ENCODE measurements around the gene HEATR5A.
"Not testable (repeated sequence)": the region's sequence is repeated elsewhere in the genome, so short reads cannot be mapped to it uniquely, and the experiment has no call there.

The HEATR5A gene

DNA sequence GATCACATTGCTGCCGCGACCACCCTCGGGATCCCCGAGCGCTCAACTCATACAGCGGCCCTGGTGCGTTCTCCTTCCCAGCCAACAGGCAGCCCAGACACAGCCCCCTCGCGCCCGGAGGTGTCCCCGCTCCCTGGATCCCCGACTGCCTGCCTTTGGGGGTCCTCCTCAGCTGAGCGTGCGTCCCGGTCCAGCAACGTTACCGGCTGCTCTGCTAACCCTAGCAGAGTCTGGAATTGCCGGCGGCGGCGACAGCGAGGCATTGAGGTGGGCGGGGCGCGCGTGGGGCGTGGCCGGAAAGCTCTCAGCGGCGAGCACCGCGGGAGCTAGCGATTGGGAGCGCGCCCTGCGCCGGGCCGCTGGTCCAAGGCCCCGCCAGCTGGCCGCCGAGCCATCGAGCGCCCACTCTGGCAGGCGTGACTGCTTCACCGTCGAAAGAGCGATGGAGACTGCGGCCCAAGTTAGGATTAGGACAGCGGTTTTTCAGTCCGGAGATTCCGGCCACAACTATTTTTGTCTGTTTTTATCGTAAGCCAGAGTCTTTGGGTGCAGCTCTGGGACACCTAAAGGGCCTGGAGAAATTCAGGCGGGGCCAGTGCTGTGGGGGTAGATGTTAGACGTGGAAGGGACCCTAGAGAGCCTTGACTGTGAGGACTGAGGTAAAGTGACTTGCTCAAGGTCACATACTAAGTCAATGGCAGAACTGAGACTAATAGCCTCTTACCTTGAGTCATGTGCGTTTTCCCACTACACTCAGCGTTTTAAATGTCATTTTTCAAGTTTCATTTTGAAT, at the start of gene HEATR5A:
Gene HEATR5A, minus strand, starts transcription at position 232 of the 793 bp plus-strand sequence. CDS start 17,575 bp downstream, outside the sequence.
- Histone ChIP-seq H2AFZ (ENCODE audit: low read depth, low read length) (peak within 1 kb of the TSS; percentile 79), H3K27me3 (ENCODE audit: low read depth, low read length) (no peaks in the 10 kb centered on the region), H3K9ac (ENCODE audit: low read length) (peak within 1 kb of the TSS; percentile 77), H3K36me3 (replicated peaks; ENCODE audit: low read depth, low read length) (no peaks in the 10 kb centered on the region), H3K27ac (ENCODE audit: low read length) (peak within 1 kb of the TSS; percentile 85), H3K4me3 (ENCODE audit: low read length) (peak within 1 kb of the TSS; percentile 90), H3K4me2 (ENCODE audit: low read length) (peak within 1 kb of the TSS; percentile 74), H4K20me1 (ENCODE audit: insufficient read depth, low read length) (no peaks in the 10 kb centered on the region), H3K4me1 (ENCODE audit: low read length) (peaks cover 13% of the 10 kb centered on the region), H3K9me3 (ENCODE audit: insufficient read depth, low read length) (no peaks in the 10 kb centered on the region), H3K79me2 (ENCODE audit: low read length) (no peaks in the 10 kb centered on the region)
- TF ChIP-seq, protein P1, sequence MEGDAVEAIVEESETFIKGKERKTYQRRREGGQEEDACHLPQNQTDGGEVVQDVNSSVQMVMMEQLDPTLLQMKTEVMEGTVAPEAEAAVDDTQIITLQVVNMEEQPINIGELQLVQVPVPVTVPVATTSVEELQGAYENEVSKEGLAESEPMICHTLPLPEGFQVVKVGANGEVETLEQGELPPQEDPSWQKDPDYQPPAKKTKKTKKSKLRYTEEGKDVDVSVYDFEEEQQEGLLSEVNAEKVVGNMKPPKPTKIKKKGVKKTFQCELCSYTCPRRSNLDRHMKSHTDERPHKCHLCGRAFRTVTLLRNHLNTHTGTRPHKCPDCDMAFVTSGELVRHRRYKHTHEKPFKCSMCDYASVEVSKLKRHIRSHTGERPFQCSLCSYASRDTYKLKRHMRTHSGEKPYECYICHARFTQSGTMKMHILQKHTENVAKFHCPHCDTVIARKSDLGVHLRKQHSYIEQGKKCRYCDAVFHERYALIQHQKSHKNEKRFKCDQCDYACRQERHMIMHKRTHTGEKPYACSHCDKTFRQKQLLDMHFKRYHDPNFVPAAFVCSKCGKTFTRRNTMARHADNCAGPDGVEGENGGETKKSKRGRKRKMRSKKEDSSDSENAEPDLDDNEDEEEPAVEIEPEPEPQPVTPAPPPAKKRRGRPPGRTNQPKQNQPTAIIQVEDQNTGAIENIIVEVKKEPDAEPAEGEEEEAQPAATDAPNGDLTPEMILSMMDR (IDR thresholded peaks at IDR 0.05; ENCODE audit: low read depth, low read length), result peak; percentile 21
- no peak for TF ChIP-seq EZH2phosphoT487 (IDR thresholded peaks at IDR 0.05; ENCODE audit: low read depth)

DNA sequence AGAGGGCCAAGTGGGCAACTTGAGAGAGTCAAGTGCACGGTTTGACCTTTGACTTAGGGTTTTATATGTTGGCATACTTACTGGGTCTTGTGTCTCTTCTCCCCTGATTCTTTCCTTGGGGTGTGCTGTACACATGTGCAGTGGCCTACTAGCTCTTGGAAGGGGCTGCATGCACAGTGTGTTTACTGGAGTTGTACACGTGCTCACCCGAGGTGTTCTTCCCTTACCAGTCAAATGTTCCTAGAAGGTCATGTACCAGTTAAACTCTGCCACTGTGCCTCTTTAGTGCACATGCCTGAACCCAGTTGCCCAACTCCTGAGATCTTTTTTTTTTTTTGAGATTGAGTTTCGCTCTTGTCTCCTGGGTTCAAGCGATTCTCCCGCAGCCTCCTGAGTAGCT, 46.2 kb upstream of the HEATR5A start:
- no peak for TF ChIP-seq EZH2phosphoT487 (IDR thresholded peaks at IDR 0.05; ENCODE audit: low read depth)
- TF ChIP-seq, protein P1 (IDR thresholded peaks at IDR 0.05; ENCODE audit: low read depth, low read length), result no peak
- H3K27me3 ChIP-seq (ENCODE audit: low read depth, low read length), result no peaks in the 10 kb centered on the region
- no peak overlapping the region for H3K27ac ChIP-seq (ENCODE audit: low read length)
- no peak overlapping the region for H3K4me3 ChIP-seq (ENCODE audit: low read length)
- no peaks in the 10 kb centered on the region for H3K4me1 ChIP-seq (ENCODE audit: low read length)
- H3K4me2 ChIP-seq (ENCODE audit: low read length), result no peak overlapping the region
- no peaks in the 10 kb centered on the region for H4K20me1 ChIP-seq (ENCODE audit: insufficient read depth, low read length)
- no peak overlapping the region for H3K9ac ChIP-seq (ENCODE audit: low read length)
- H3K9me3 ChIP-seq (ENCODE audit: insufficient read depth, low read length), result no peaks in the 10 kb centered on the region
- H3K79me2 ChIP-seq (ENCODE audit: low read length), result no peaks in the 10 kb centered on the region
- H3K36me3 ChIP-seq (replicated peaks; ENCODE audit: low read depth, low read length), result no peaks in the 10 kb centered on the region
- H2AFZ ChIP-seq (ENCODE audit: low read depth, low read length), result no peak overlapping the region

DNA sequence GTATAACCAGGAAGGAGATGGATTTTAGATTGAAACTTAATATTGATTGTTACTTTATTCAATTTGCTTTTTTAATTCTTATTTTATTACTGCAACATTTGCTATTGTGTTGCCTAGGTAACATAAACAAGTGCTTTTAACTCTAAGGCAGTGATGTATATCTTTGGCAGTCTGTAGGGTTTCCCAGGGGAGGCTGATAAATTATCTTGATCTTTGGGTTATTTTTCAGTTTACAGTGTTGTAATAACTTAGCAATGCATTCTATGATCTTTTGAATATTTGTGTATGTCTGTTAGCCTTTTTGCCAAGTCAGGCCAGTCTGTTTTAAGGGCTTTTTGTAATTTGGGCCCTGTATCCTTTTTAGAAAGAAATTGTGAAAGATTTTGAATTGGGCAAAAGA, 44.8 kb upstream of the HEATR5A start:
- Histone ChIP-seq H4K20me1 (ENCODE audit: insufficient read depth, low read length) (no peaks in the 10 kb centered on the region), H3K79me2 (ENCODE audit: low read length) (no peaks in the 10 kb centered on the region), H2AFZ (ENCODE audit: low read depth, low read length) (no peak overlapping the region), H3K9me3 (ENCODE audit: insufficient read depth, low read length) (no peaks in the 10 kb centered on the region), H3K4me3 (ENCODE audit: low read length) (no peak overlapping the region), H3K4me1 (ENCODE audit: low read length) (no peaks in the 10 kb centered on the region), H3K27ac (ENCODE audit: low read length) (no peak overlapping the region), H3K9ac (ENCODE audit: low read length) (no peak overlapping the region), H3K27me3 (ENCODE audit: low read depth, low read length) (no peaks in the 10 kb centered on the region), H3K4me2 (ENCODE audit: low read length) (no peak overlapping the region), H3K36me3 (replicated peaks; ENCODE audit: low read depth, low read length) (no peaks in the 10 kb centered on the region)
- TF ChIP-seq EZH2phosphoT487 (IDR thresholded peaks at IDR 0.05; ENCODE audit: low read depth), result no peak
- TF ChIP-seq, protein P1 (IDR thresholded peaks at IDR 0.05; ENCODE audit: low read depth, low read length), result no peak

DNA sequence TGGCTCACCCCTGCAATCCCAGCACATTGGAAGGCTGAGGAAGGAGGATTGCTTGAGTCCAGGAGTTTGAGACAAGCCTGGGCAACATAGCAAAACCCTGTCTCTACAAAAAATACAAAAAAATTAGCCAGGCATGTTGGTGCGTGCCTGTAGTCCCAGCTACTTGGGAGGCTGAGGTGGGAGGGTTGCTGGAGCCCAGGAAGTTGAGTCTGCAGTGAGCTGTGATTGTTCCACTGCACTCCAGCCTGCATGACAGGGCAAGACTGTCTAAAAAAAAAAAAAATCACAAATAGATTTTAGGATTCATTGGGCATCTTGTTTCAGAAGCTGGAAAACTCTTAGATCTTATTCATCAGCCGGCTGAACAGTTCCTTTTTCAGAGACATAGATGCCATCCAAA, 42.1 kb upstream of the HEATR5A start:
- H3K79me2 ChIP-seq (ENCODE audit: low read length); H3K4me2 ChIP-seq (ENCODE audit: low read length): not testable (repeated sequence)

More for the DNA sequence above, 42.1 kb upstream of the HEATR5A start:
- H3K9ac ChIP-seq (ENCODE audit: low read length); H3K9me3 ChIP-seq (ENCODE audit: insufficient read depth, low read length); H2AFZ ChIP-seq (ENCODE audit: low read depth, low read length); H4K20me1 ChIP-seq (ENCODE audit: insufficient read depth, low read length); H3K27me3 ChIP-seq (ENCODE audit: low read depth, low read length); H3K27ac ChIP-seq (ENCODE audit: low read length); H3K4me3 ChIP-seq (ENCODE audit: low read length); H3K36me3 ChIP-seq (replicated peaks; ENCODE audit: low read depth, low read length): not testable (repeated sequence)
- H3K4me1 ChIP-seq (ENCODE audit: low read length), result peaks cover 10% of the 10 kb centered on the region

All from OCI-LY3 (cell line).